Measurements from ENCODE around the gene BMPR1B.
"Not testable (repeated sequence)": the region's sequence is repeated elsewhere in the genome, so short reads cannot be mapped to it uniquely, and the experiment has no call there.

Gene BMPR1B

DNA sequence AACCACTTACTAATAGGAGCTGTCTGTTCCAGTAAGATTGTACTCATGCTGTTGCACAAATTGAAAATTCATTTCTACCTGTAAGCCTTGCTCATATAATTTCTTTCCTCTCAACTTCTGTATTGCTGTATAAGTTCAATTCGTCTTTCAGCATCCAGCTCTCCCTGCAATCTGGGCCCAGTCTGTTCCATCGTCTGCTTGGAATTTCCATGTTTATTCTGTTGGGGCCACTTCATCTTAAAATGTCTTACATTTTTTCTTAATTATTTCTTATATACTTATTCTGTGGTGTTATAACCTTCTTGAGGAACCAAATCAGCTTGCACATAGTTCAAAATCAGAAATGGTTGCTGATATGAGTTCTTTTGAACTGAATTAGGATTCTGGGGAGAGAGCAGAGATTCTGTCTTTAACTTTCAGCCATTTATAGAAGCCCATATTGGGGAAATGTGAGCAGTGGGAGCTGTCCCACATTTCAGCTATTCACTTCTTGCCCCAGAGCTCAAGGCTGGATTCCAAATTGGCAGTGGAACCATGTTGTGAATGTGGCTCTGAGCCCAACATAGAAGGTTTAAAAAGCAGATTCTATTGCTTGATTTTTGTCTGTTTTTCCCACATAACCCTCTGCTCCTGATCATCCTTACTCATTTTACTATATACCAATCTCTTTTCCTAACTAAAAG lies 291.9 kb downstream of the BMPR1B start:
- Histone ChIP-seq H3K4me1 (ENCODE audit: control insufficient read depth, low read depth, low read length) (peaks cover 9% of the 10 kb centered on the region), H3K36me3 (ENCODE audit: control insufficient read depth, low read depth, low read length) (no peaks in the 10 kb centered on the region), H3K4me3 (ENCODE audit: low read length) (no peak overlapping the region), H3K27me3 (ENCODE audit: control insufficient read depth, insufficient read depth, low read length) (no peaks in the 10 kb centered on the region), H3K27ac (ENCODE audit: low read length) (no peak overlapping the region), H3K9ac (ENCODE audit: low read length) (no peak overlapping the region), H3K9me3 (ENCODE audit: control insufficient read depth, low read depth, low read length) (no peaks in the 10 kb centered on the region)

DNA sequence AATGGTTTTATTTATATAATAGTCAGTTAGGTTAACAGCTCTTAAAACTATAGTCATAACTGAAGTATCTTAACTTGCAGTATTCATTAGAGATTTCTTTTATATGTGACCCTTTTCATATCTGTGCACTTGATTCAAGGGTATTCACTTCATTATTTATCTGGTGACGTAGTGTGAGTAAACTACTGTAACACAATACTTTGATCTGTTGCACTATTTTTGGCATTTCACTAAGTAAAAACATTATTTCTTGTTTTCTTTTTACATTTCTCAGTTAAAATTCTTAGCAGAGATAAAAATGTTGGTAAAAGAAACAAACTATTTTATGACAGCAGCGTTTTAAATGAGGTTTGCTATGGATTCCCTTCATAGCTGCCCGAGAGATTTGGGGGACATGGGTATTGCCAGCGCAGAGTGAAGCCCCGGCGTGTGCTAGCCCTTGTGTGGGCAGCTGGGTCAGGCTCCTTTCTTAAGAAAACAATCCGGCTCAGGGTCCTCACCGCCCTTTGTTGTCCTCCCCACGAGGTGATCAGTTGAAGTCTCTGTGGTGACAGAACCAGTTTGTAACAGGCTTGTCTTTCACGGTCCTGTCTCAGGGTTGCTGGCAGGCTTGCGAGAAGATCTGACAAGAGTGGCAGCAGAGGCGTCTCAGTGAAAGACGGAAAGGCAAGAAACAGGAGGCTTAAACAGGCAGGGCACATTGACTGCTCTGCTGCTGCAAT lies 293.4 kb downstream of the BMPR1B start:
- Histone ChIP-seq H3K9me3 (ENCODE audit: control insufficient read depth, low read depth, low read length) (no peaks in the 10 kb centered on the region), H3K4me3 (ENCODE audit: low read length) (no peak overlapping the region), H3K27ac (ENCODE audit: low read length) (no peak overlapping the region), H3K9ac (ENCODE audit: low read length) (no peak overlapping the region), H3K4me1 (ENCODE audit: control insufficient read depth, low read depth, low read length) (no peaks in the 10 kb centered on the region), H3K36me3 (ENCODE audit: control insufficient read depth, low read depth, low read length) (no peaks in the 10 kb centered on the region), H3K27me3 (ENCODE audit: control insufficient read depth, insufficient read depth, low read length) (no peaks in the 10 kb centered on the region)

DNA sequence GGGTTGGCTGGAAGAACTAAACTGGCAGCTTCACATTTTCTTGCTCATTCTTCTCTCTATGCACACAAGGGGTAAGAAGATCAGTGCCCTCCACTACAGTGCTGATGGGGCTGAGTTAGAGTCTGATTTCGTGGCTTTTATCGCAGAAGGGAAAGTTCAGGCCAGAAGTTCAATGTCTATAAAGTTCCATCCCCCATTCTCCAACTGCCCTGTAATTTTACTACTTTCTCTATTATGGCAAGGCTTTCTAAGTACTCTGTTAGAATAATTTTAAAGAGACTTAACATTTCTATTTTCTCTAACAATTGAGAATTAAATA lies 293.9 kb downstream of the BMPR1B start:
- H3K4me1 ChIP-seq (ENCODE audit: control insufficient read depth, low read depth, low read length) = no peaks in the 10 kb centered on the region
- no peak overlapping the region for H3K27ac ChIP-seq (ENCODE audit: low read length)
- no peaks in the 10 kb centered on the region for H3K9me3 ChIP-seq (ENCODE audit: control insufficient read depth, low read depth, low read length)
- H3K27me3 ChIP-seq (ENCODE audit: control insufficient read depth, insufficient read depth, low read length) = no peaks in the 10 kb centered on the region
- no peak overlapping the region for H3K4me3 ChIP-seq (ENCODE audit: low read length)
- no peak overlapping the region for H3K9ac ChIP-seq (ENCODE audit: low read length)
- no peaks in the 10 kb centered on the region for H3K36me3 ChIP-seq (ENCODE audit: control insufficient read depth, low read depth, low read length)

DNA sequence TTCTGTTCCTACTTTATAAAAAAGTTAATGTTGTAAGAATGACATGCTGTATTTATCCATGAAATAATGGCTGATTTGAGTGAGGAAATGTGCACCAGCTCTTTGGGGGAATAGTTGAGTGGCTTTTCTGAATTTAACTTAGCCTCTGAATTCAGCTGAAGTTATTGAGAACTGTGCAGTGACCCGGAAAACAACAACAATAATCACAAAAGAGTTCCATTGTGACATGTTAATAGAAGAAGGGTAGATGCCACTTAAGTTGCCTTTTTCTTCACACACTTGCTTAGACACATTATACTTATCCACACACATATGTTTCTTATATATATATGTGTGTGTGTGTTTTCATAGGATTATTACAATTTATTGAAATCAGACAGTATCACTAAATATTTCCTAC lies 301.2 kb downstream of the BMPR1B start:
- Histone ChIP-seq H3K27me3 (ENCODE audit: control insufficient read depth, insufficient read depth, low read length) (no peaks in the 10 kb centered on the region), H3K4me1 (ENCODE audit: control insufficient read depth, low read depth, low read length) (peaks cover 10% of the 10 kb centered on the region), H3K4me3 (ENCODE audit: low read length) (no peak overlapping the region), H3K9ac (ENCODE audit: low read length) (no peak overlapping the region), H3K9me3 (ENCODE audit: control insufficient read depth, low read depth, low read length) (no peaks in the 10 kb centered on the region), H3K27ac (ENCODE audit: low read length) (no peak overlapping the region), H3K36me3 (ENCODE audit: control insufficient read depth, low read depth, low read length) (no peaks in the 10 kb centered on the region)

DNA sequence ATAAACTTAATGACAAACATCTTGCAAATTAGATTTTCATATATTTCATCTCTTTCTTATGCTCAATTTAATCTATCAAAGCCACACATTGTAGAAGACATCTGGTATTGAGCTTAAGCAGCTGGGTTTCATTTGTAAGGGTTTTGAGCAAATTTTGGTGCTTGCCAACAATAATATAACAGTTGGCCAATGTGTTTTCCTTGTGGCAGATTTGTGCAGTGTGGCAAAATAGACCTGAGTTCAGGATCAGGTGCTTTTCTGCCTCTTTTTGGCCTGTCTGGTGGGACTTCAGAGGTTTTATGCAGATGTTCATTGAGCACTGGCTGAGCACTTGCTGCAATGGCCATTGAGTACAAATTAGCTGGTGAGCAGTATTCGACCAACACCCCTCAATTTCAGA lies 301.9 kb downstream of the BMPR1B start:
- Histone ChIP-seq H3K9me3 (ENCODE audit: control insufficient read depth, low read depth, low read length) (peaks cover 5% of the 10 kb centered on the region), H3K27me3 (ENCODE audit: control insufficient read depth, insufficient read depth, low read length) (no peaks in the 10 kb centered on the region), H3K9ac (ENCODE audit: low read length) (no peak overlapping the region), H3K4me1 (ENCODE audit: control insufficient read depth, low read depth, low read length) (peaks cover 10% of the 10 kb centered on the region), H3K36me3 (ENCODE audit: control insufficient read depth, low read depth, low read length) (no peaks in the 10 kb centered on the region), H3K27ac (ENCODE audit: low read length) (no peak overlapping the region), H3K4me3 (ENCODE audit: low read length) (no peak overlapping the region)

DNA sequence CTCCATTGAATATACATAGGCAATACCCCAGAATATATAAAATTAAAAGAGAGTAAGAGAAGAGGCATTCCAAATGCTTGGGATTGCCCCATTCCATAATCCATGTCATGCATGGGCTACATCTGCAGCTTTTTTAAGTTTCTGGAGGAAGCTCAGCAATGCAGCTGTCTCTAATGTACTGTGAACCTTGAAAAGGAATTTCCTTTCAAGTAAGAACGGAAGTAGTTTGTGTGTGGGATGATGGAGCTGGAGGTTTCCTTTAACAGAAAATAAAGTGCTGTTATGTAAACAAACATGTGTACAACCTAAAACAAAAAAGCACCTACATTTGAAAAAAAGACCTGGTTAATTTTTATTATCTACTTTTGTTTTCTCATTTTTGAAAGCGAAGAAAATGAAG lies 303.5 kb downstream of the BMPR1B start:
- Histone ChIP-seq H3K27ac (ENCODE audit: low read length) (no peak overlapping the region), H3K9ac (ENCODE audit: low read length) (no peak overlapping the region), H3K9me3 (ENCODE audit: control insufficient read depth, low read depth, low read length) (peaks cover 5% of the 10 kb centered on the region), H3K4me1 (ENCODE audit: control insufficient read depth, low read depth, low read length) (peaks cover 10% of the 10 kb centered on the region), H3K4me3 (ENCODE audit: low read length) (no peak overlapping the region), H3K27me3 (ENCODE audit: control insufficient read depth, insufficient read depth, low read length) (no peaks in the 10 kb centered on the region), H3K36me3 (ENCODE audit: control insufficient read depth, low read depth, low read length) (no peaks in the 10 kb centered on the region)

GRCh38 chr4:95061801-95062200 lies 304.0 kb downstream of the BMPR1B start:
- H3K27me3 ChIP-seq (ENCODE audit: control insufficient read depth, insufficient read depth, low read length); H3K36me3 ChIP-seq (ENCODE audit: control insufficient read depth, low read depth, low read length); H3K4me3 ChIP-seq (ENCODE audit: low read length); H3K9ac ChIP-seq (ENCODE audit: low read length); H3K27ac ChIP-seq (ENCODE audit: low read length); H3K9me3 ChIP-seq (ENCODE audit: control insufficient read depth, low read depth, low read length): not testable (repeated sequence)
- H3K4me1 ChIP-seq (ENCODE audit: control insufficient read depth, low read depth, low read length) = peaks cover 10% of the 10 kb centered on the region

DNA sequence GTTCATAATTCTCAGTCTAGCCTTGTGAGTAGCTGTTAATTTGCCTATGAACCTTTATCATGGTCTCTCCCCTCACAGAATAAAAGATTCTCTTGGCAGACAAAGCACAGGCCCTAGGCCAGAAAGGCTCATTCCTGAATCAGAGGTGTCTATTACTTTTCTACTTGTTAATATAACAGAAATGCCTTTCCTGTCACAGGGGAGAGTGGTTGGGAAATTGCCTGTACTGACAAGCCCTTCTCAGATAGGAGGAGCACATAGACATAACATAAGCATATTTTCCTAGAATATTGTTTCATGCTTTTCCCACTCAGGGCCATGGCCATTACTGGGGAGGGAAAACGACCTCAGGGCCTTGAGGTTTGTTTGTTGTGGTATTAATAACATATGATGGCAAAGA lies 308.3 kb downstream of the BMPR1B start:
- Histone ChIP-seq H3K4me1 (ENCODE audit: control insufficient read depth, low read depth, low read length) (peaks cover 10% of the 10 kb centered on the region), H3K27ac (ENCODE audit: low read length) (no peak overlapping the region), H3K36me3 (ENCODE audit: control insufficient read depth, low read depth, low read length) (no peaks in the 10 kb centered on the region), H3K27me3 (ENCODE audit: control insufficient read depth, insufficient read depth, low read length) (no peaks in the 10 kb centered on the region), H3K4me3 (ENCODE audit: low read length) (no peak overlapping the region), H3K9me3 (ENCODE audit: control insufficient read depth, low read depth, low read length) (peaks cover 5% of the 10 kb centered on the region), H3K9ac (ENCODE audit: low read length) (no peak overlapping the region)

DNA sequence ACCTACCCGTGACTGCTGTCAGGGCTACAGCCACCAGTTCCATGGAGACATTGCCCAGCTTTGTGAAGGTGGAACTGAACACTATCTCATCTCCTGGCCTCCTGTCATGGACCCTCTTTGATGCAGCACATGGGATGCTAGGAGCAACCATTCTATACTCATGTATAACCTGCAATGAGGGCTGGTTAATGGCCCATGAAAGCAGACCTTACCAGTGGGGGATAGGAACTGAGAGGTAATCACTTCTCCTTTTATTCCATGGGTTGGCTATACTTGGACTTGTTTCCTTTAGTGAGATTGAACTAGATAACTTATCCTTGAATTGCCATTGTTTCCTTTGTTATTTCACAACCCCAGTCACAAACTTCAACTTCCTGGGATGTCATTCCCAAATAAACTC lies 310.6 kb downstream of the BMPR1B start:
- H3K9ac ChIP-seq (ENCODE audit: low read length) = no peak overlapping the region
- no peaks in the 10 kb centered on the region for H3K36me3 ChIP-seq (ENCODE audit: control insufficient read depth, low read depth, low read length)
- no peaks in the 10 kb centered on the region for H3K27me3 ChIP-seq (ENCODE audit: control insufficient read depth, insufficient read depth, low read length)
- H3K9me3 ChIP-seq (ENCODE audit: control insufficient read depth, low read depth, low read length) = peaks cover 5% of the 10 kb centered on the region
- no peak overlapping the region for H3K27ac ChIP-seq (ENCODE audit: low read length)
- no peak overlapping the region for H3K4me3 ChIP-seq (ENCODE audit: low read length)
- no peaks in the 10 kb centered on the region for H3K4me1 ChIP-seq (ENCODE audit: control insufficient read depth, low read depth, low read length)

DNA sequence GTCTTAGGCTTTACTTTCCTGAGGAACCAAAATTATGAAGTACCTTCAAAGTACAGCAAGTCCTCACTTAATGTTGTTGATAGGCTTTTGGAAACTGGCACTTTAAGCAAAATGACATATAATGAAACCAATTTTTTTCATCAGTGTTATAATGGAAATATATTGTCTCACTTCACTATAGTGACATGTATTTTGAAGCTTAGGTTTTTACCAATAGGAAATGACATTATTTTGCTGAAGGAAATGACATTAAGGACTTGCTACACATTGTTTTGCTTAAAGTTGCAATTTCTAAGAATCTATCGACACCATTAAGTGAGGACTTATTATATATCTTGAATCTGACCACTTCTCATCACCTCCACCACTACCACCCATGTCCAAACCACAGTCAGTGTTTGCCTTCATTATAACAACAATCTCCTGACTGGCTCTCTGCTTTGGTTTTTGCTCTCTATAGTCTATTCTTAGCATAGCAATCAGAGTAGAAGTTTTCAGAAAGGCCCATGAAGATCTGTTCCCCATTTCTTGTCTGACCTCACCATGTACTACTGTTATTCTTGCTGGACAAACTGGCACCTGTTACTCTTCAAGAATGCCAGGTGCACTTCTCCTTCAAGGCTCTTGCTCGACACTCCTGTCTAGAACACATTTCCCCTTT lies 311.2 kb downstream of the BMPR1B start:
- Histone ChIP-seq H3K27me3 (ENCODE audit: control insufficient read depth, insufficient read depth, low read length) (no peaks in the 10 kb centered on the region), H3K27ac (ENCODE audit: low read length) (no peak overlapping the region), H3K9me3 (ENCODE audit: control insufficient read depth, low read depth, low read length) (peaks cover 5% of the 10 kb centered on the region), H3K4me1 (ENCODE audit: control insufficient read depth, low read depth, low read length) (peaks cover 5% of the 10 kb centered on the region), H3K4me3 (ENCODE audit: low read length) (no peak overlapping the region), H3K9ac (ENCODE audit: low read length) (no peak overlapping the region), H3K36me3 (ENCODE audit: control insufficient read depth, low read depth, low read length) (no peaks in the 10 kb centered on the region)

- Histone ChIP-seq H3K4me3 (ENCODE audit: low read length) (no peak overlapping the region), H3K27me3 (ENCODE audit: control insufficient read depth, insufficient read depth, low read length) (no peaks in the 10 kb centered on the region), H3K9ac (ENCODE audit: low read length) (no peak overlapping the region), H3K4me1 (ENCODE audit: control insufficient read depth, low read depth, low read length) (peaks cover 7% of the 10 kb centered on the region), H3K9me3 (ENCODE audit: control insufficient read depth, low read depth, low read length) (no peaks in the 10 kb centered on the region), H3K27ac (ENCODE audit: low read length) (no peak overlapping the region), H3K36me3 (ENCODE audit: control insufficient read depth, low read depth, low read length) (no peaks in the 10 kb centered on the region)
Observed at GRCh38 chr4:95071851-95072250, 314.1 kb downstream of the BMPR1B start.

- no peaks in the 10 kb centered on the region for H3K9me3 ChIP-seq (ENCODE audit: control insufficient read depth, low read depth, low read length)
- no peaks in the 10 kb centered on the region for H3K36me3 ChIP-seq (ENCODE audit: control insufficient read depth, low read depth, low read length)
- H3K27me3 ChIP-seq (ENCODE audit: control insufficient read depth, insufficient read depth, low read length) = no peaks in the 10 kb centered on the region
- H3K4me1 ChIP-seq (ENCODE audit: control insufficient read depth, low read depth, low read length) = peaks cover 7% of the 10 kb centered on the region
- H3K27ac ChIP-seq (ENCODE audit: low read length) = no peak overlapping the region
- H3K4me3 ChIP-seq (ENCODE audit: low read length) = no peak overlapping the region
- H3K9ac ChIP-seq (ENCODE audit: low read length) = no peak overlapping the region
Observed at GRCh38 chr4:95073646-95074045, 315.9 kb downstream of the BMPR1B start.

Measured in iPS-18a (cell line).